Stimulated activated naive CD8-positive, alpha-beta T cell treated with anti-CD3 and anti-CD28 coated beads, Interleukin-15, Interleukin-2, amounts not matched to agents 100 U/mL and 50 U/mL, for 24 hours (primary cell): ENCODE results near the gene NFIA.

Experiments
- ATAC-seq: fragments of 150-1000 bp; cut with Tn5 transposase; one replicate; pipeline ENCODE4 v1.10.0; 2021
- DNase-seq: peaks from one replicate; pipeline ENCODE4 v3.0.0; 2021

NFIA gene

DNA sequence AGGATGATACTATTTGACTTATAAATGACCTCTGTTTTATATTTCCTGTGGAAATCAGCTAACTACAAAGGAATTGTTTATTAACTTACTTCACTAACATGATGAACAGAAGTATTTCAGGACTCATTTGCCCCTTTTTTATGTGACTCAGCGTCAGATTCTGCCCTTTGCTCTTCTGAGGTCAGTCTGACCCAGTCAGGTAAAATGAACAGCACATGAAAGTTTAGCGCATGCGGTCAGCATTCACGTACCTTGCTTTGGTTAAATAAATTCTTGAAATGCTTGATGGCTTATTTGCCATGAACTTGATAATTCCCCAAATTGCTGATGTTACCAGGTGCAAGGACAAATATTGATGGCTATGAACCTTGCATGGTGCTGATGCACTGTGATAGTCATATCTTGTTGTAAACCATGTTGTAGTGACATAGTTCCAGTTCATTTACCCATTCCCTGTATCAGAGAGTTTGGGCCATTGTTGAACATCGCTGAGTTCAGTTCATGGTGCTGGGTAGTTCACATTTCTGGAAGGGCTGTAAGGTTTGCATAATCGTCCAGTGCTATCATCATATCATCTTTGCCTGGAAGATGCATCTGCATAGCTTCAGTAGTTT lies 133.4 kb downstream of the NFIA start:
- ATAC-seq (no peak), DNase-seq (no peak)

DNA sequence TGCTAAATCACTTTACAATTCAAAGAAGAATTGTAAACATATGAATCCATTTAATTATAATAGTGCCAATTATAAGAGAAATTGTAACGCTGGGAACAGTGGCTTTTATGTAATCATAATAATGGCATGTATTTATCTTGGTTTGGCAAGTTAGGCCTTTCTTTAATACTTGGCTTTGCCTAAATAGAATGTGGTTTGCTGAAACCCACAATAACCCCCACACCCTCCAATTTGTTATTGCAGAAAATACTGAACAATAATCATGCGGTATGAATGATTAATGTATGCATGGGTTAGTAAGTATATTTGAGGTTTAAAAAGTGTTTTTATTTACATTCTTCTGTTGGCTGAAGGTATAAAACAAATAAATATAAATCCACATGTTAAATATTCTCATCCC lies 138.2 kb downstream of the NFIA start:
- ATAC-seq: no peak
- no peak for DNase-seq

DNA sequence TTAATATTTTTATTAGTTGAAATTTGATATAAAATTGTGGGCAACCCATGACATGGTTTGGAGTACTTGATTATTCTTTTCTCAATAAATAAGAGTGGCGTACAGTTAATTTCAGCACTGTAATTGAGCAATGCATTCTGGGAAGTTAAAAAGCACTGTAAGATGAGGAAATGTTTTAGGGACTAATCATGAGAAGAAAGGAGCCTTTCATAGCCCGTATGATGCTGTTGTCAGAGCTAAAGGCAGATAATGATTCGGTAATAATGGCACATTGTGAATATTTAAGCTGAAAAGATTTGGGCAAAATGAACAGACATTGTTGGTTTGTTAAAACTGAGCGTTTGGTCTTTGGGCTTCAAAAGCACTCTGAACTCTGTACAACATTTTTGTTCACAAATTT lies 139.3 kb downstream of the NFIA start:
- no peak for ATAC-seq

GRCh38 chr1:61222240-61222639 lies 139.9 kb downstream of the NFIA start:
- ATAC-seq (no peak), DNase-seq (no peak)

More for the DNA sequence above, 139.3 kb downstream of the NFIA start:
- DNase-seq: no peak

GRCh38 chr1:61223140-61223539 lies 140.8 kb downstream of the NFIA start:
- DNase-seq (no peak), ATAC-seq (no peak)

DNA sequence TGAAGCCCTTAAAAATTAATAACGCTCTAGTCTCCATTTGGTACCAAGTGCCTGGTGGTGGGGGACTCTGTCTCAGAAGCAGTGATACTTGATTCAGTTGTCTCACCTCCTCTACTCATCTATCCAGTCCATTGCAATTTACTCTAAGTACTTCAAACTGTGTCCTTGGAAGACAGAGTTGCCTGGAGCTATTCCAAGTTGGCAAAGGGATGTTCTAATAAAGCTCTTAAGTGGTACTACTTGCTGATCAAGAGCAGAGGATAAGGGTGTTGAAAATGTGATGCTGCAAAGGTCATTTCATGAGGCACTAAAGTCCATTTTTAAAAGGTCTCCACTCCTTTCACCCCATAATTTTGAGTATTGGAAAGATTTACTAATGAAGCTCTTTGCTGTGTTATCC lies 142.2 kb downstream of the NFIA start:
- no peak for DNase-seq

GRCh38 chr1:61225478-61225877 lies 143.1 kb downstream of the NFIA start:
- ATAC-seq: no peak
- no peak for DNase-seq

More for the DNA sequence above, 142.2 kb downstream of the NFIA start:
- ATAC-seq: no peak

- DNase-seq: no peak
- ATAC-seq: no peak
These were observed 144.6 kb downstream of the NFIA start for GRCh38 chr1:61226791-61227567.

- no peak for ATAC-seq
- no peak for DNase-seq
These were observed 145.6 kb downstream of the NFIA start for GRCh38 chr1:61227857-61228550.

- ATAC-seq (no peak), DNase-seq (no peak)
These were observed 148.2 kb downstream of the NFIA start for GRCh38 chr1:61230523-61230922.

- DNase-seq: no peak
- ATAC-seq: no peak
These were observed 149.4 kb downstream of the NFIA start for GRCh38 chr1:61231795-61232194.

GRCh38 chr1:61233121-61233660 lies 150.8 kb downstream of the NFIA start:
- DNase-seq (no peak), ATAC-seq (no peak)

DNA sequence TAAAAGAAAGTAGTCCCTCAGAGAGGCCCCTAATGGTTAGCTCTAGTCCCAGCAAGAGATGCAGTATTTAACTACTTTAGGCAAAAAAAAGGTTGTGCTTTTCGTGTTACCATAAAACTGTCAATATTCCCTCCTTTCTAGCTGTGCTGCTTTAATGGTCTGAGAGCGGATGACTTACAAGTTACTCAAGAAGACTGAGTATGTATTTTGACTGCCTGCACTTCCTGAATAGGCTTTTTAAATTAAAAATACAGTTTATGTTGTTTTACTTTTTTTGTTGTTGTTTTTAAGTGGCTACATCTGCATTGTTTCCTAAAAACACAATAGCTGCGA lies 152.2 kb downstream of the NFIA start:
- no peak for ATAC-seq
- DNase-seq: no peak

DNA sequence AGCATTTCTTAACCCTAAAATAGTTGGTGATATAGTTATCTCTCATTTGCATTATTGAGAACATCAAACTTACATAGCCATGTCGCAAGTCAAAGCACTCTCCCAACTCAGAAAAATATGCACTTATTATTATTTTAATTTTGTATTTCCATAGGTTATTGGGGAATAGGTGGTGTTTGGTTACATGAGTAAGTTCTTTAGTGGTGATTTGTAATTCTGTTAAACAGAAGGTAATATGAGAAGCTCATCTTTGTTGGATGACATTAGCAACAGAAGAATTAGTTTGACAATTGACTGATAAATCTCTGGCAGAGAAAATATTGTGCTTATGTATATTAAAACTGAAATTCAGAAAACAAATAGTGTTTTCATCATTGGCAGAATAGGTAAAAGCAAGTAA lies 154.8 kb downstream of the NFIA start:
- ATAC-seq (no peak), DNase-seq (no peak)

GRCh38 chr1:61237659-61238358 lies 155.4 kb downstream of the NFIA start:
- no peak for ATAC-seq

GRCh38 chr1:61238359-61238665 lies 156.0 kb downstream of the NFIA start:
- no peak for DNase-seq
- no peak for ATAC-seq

More at GRCh38 chr1:61237659-61238358, 155.4 kb downstream of the NFIA start:
- DNase-seq: no peak

DNA sequence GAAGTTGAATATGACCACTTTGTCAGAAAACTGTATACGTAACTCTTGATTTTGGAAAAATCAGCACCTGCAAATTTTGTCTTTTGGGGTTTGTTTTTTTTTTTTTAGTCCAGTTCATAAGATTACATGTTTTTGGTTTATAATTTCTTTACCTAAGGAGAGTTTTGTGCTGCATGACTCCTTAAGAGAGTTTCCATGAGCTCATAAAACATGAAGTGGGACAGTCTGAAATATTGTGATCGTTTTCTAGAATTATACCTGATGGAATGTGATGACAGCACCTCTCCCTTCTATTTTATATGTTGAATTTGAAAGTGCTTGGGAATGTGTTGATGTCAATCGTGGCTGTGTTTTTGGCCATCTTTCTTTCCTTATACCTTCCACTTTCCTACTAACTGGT lies 158.5 kb downstream of the NFIA start:
- DNase-seq: no peak
- no peak for ATAC-seq

DNA sequence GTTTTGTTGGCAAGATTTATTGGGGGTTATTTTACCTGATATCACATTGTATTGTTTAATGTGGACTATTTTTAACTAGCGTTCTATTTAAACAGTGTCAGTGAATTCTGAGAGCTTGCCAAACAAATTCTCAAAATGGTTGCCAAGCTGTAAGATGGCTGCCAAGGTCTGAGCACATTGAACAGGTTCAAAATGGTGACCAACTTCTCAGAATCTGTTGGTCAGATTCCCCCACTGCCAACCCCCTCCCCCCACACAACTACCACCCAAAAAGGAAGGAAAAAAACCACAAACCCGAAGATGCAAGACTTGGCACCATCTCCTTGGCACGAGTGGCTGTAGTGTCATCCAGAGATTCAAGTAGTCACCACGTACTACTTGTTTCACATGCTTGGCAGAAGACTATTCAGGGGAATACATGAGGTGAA lies 159.1 kb downstream of the NFIA start:
- DNase-seq: no peak
- ATAC-seq: no peak

- ATAC-seq (no peak), DNase-seq (no peak)
These were observed 159.6 kb downstream of the NFIA start for GRCh38 chr1:61241973-61242381.

- DNase-seq: no peak
- ATAC-seq: no peak
These were observed 161.8 kb downstream of the NFIA start for GRCh38 chr1:61244114-61244513.

- no peak for DNase-seq
- ATAC-seq: no peak
These were observed 163.5 kb downstream of the NFIA start for GRCh38 chr1:61245696-61246400.
